WI38 (cell line): ENCODE measurements around the gene VPS25.
A peak's percentile ranks its signal among the peaks of the same experiment; 100 is the strongest.
"Not testable (repeated sequence)": the region's sequence is repeated elsewhere in the genome, so short reads cannot be mapped to it uniquely, and the experiment has no call there.

ENCODE experiments used
- H3K4me3 ChIP-seq: 2 replicates; pipeline ENCODE4 v1.5.1; 2011; ENCODE audit warnings: low read depth, mild to moderate bottlenecking, control low read depth, low read length
- TF ChIP-seq, protein P1 (sequence below): IDR thresholded peaks from 2 replicates; pipeline ENCODE4 v1.5.1; 2012; ENCODE audit warnings: low read depth, mild to moderate bottlenecking, control low read depth, low read length

Gene VPS25

DNA sequence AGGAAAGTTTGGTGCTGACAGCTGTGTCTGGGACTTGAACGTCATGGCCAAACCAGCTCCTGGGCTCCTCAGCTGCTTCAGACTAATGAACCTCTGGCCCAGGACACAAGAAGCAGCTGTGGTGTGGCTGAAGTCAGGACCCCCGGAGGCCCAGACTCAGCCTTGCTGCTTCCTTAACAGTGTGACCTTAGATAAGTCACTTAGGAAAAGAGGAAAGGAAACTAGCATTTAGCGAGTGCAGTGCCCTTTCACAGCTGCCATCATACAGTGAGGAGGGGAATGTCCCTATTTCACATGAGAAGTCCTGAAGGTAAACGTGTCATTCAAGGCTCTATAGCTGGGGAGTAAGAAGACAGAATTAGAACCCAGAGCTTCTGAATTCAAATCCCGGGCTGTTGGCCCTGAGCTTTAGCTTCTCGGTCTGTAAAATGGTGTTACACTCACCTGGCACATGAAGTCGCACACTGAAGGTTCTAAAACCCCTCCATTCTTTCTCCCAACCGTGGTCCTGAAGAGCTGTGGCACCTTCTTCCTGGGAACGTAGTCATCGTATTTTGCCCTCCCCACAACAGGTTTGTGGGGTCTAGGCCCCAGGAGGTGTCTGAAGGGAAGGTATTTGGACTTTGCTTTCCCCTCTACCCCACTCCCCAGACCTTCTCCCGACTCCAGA is 13.1 kb upstream of the VPS25 start:
- TF ChIP-seq, protein P1, sequence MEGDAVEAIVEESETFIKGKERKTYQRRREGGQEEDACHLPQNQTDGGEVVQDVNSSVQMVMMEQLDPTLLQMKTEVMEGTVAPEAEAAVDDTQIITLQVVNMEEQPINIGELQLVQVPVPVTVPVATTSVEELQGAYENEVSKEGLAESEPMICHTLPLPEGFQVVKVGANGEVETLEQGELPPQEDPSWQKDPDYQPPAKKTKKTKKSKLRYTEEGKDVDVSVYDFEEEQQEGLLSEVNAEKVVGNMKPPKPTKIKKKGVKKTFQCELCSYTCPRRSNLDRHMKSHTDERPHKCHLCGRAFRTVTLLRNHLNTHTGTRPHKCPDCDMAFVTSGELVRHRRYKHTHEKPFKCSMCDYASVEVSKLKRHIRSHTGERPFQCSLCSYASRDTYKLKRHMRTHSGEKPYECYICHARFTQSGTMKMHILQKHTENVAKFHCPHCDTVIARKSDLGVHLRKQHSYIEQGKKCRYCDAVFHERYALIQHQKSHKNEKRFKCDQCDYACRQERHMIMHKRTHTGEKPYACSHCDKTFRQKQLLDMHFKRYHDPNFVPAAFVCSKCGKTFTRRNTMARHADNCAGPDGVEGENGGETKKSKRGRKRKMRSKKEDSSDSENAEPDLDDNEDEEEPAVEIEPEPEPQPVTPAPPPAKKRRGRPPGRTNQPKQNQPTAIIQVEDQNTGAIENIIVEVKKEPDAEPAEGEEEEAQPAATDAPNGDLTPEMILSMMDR: no peak
- no peak overlapping the region for H3K4me3 ChIP-seq

- peak within 1 kb of the TSS; percentile 48 for H3K4me3 ChIP-seq
- TF ChIP-seq, protein P1: no peak
These were observed 12.3 kb upstream of the VPS25 start, which contains the start of gene RAMP2 for GRCh38 chr17:42760652-42761581. TSS of gene RAMP2 (plus strand) at chr17:42761227. CDS start at chr17:42761262, 35 bp downstream.

- TF ChIP-seq, protein P1: no peak
- H3K4me3 ChIP-seq: peak overlapping the region; percentile 48
These were observed 11.6 kb upstream of the VPS25 start for GRCh38 chr17:42761638-42762037.

GRCh38 chr17:42766124-42766523 is 7.1 kb upstream of the VPS25 start:
- H3K4me3 ChIP-seq: no peak overlapping the region
- TF ChIP-seq, protein P1: no peak

DNA sequence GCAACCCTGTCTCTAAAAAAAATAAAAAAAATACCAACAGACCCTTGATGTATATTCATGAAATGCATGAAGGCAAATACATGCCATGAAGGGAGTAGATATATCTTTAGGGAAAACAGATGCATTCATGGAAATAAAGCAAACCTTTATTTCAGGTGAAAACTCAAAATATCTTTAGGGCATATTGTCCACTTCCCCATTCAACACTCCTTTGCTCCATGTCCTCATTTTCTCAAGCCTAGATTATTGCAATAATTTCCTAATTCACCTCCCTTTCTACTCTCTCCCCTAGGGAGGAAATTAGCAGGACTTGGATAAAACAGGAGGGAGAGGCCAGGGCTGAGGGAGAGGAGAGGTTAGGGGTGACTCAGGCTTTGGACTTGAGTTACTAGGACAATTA is 5.7 kb upstream of the VPS25 start:
- TF ChIP-seq, protein P1: no peak
- no peak overlapping the region for H3K4me3 ChIP-seq

GRCh38 chr17:42768006-42768405 is 5.2 kb upstream of the VPS25 start:
- not testable (repeated sequence) for H3K4me3 ChIP-seq

DNA sequence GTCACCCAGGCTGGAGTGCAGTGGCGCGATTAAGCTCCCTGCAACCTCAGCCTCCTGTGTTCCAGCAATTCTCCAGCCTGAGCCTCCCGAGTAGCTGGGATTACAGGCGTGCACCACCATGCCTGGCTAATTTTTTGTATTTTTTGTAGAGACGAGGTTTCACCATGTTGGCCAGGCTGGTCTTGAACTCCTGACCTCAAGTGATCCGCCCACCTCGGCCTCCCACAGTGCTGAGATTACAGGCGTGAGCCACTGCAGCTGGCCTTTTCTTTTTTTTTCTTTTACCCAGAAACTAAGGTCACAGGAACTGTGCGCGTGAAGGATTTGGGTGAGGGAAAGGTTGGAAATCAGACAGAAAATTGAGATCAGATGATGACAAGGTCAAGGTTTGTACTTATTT is 3.3 kb upstream of the VPS25 start:
- H3K4me3 ChIP-seq: not testable (repeated sequence)

GRCh38 chr17:42772945-42773289 is 332 bp upstream of the VPS25 start:
- TF ChIP-seq, protein P1: no peak
- peak overlapping the region; percentile 79 for H3K4me3 ChIP-seq
